Ishikawa (cell line): ENCODE data around the gene FCN1.

Experiments
- CEBPB ChIP-seq: IDR thresholded peaks from 2 replicates; pipeline ENCODE4 v1.6.1; 2012
- CREB1 ChIP-seq: IDR thresholded peaks from 2 replicates; pipeline ENCODE4 v1.6.1; 2012; ENCODE audit warnings: low read depth
- EGR1 ChIP-seq: IDR thresholded peaks from 2 replicates; pipeline ENCODE4 v1.6.1; 2012
- EP300 ChIP-seq: IDR thresholded peaks from 2 replicates; pipeline ENCODE4 v1.6.1; 2012; ENCODE audit warnings: borderline replicate concordance
- FOXM1 ChIP-seq: IDR thresholded peaks from 2 replicates; pipeline ENCODE4 v1.6.1; 2012; ENCODE audit warnings: low read depth, borderline replicate concordance
- NFIC ChIP-seq: IDR thresholded peaks from 2 replicates; pipeline ENCODE4 v1.6.1; 2012
- RAD21 ChIP-seq: IDR thresholded peaks from 2 replicates; pipeline ENCODE4 v1.6.1; 2012; ENCODE audit warnings: low read depth
- TAF1 ChIP-seq: IDR thresholded peaks from 2 replicates; pipeline ENCODE4 v1.6.1; 2012; ENCODE audit warnings: low read depth, mild to moderate bottlenecking
- TCF12 ChIP-seq: IDR thresholded peaks from 2 replicates; pipeline ENCODE4 v1.6.1; 2012; ENCODE audit warnings: low read depth
- TEAD4 ChIP-seq: IDR thresholded peaks from 2 replicates; pipeline ENCODE4 v1.6.1; 2012
- YY1 ChIP-seq: IDR thresholded peaks from 2 replicates; pipeline ENCODE4 v1.6.1; 2012; ENCODE audit warnings: low read depth
- ZBTB7A ChIP-seq: IDR thresholded peaks from 2 replicates; pipeline ENCODE4 v1.6.1; 2012; ENCODE audit warnings: low read depth
- TF ChIP-seq, protein P1 (sequence below): IDR thresholded peaks from 2 replicates; pipeline ENCODE4 v1.6.1; 2012
- TF ChIP-seq, protein P2 (sequence below): IDR thresholded peaks from 2 replicates; pipeline ENCODE4 v1.6.1; 2012
- TF ChIP-seq, protein P3 (sequence below): IDR thresholded peaks from 2 replicates; pipeline ENCODE4 v1.6.1; 2012; ENCODE audit warnings: low read depth, mild to moderate bottlenecking

Gene FCN1

DNA sequence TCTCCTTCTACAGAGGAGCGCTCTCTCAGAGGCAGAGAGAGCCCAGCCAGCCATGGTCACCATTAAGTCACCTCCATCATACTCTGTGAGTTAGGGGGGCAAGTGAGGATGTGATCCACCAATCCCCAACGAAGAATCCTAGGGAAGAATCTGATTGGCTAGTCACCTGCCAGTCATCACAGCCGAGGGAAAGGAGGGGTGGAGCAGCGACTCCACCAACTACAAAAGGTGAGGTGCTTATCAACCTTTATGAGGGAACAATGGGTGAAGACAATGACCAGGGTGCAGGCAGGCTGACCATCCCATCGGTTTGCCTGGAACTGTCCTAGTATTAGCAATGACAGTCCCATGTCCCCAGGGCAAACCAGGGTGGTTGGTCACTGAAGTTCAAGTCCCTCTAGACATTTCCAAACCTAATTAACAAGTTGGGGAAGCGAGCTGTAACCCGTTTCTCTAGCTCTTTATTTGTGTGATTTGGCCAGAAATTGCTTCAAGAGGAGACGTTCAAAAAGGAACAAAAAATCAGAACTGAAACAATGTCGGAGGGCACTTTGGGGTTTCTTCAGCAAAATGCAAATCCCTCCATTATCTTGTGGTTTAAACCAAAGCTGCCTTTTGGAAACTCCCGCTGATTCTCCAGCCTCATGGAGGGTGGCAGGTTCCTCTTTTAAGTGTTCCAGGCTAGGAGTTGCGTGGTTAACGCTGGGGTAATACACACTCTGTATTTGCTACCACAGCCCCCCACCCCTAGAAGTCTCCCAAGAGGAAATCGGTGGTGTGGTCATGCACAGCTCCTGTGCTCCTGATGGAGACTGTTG, 18.8 kb upstream of the FCN1 start:
- TF ChIP-seq, protein P1, sequence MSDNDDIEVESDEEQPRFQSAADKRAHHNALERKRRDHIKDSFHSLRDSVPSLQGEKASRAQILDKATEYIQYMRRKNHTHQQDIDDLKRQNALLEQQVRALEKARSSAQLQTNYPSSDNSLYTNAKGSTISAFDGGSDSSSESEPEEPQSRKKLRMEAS: no peak
- TF ChIP-seq ZBTB7A: no peak
- TF ChIP-seq, protein P2, sequence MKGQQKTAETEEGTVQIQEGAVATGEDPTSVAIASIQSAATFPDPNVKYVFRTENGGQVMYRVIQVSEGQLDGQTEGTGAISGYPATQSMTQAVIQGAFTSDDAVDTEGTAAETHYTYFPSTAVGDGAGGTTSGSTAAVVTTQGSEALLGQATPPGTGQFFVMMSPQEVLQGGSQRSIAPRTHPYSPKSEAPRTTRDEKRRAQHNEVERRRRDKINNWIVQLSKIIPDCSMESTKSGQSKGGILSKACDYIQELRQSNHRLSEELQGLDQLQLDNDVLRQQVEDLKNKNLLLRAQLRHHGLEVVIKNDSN: no peak
- TF ChIP-seq CREB1: no peak
- TF ChIP-seq CEBPB: no peak

DNA sequence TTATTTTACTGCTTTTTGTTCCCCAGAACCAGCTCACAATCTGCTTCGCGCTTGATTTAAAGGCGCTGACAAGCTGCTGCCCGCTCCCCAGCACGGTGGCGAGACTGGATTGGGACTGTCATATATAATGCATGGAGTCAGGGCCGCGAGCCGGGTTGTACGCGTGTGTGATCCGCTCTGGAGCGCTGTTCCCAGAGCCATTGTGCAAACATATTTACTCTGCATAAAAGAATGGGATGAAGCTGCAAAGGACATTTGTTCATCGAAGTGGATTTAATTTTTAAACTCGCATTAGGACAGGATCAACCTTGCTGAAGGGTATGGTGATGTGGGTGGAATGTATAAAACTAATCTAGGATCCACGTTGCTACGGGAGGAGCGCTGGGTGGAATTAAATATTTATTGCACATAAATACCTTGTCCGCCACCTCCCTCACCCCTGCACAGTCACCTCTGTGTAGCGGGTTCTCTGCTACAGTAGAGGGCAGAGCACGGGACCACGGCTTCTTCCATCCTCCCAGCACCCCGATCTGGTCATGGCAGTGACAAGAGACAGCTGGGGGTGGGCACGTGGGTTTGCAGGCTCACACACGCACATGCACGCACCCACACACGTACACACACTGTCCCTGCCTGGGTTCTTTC, 18.1 kb upstream of the FCN1 start:
- TF ChIP-seq TCF12 (no peak), NFIC (no peak), EP300 (no peak), TEAD4 (no peak), ZBTB7A (no peak), CREB1 (no peak), EGR1 (no peak), RAD21 (no peak), FOXM1 (no peak), CEBPB (no peak), YY1 (no peak), TAF1 (no peak)
- TF ChIP-seq, protein P2: no peak
- TF ChIP-seq, protein P3, sequence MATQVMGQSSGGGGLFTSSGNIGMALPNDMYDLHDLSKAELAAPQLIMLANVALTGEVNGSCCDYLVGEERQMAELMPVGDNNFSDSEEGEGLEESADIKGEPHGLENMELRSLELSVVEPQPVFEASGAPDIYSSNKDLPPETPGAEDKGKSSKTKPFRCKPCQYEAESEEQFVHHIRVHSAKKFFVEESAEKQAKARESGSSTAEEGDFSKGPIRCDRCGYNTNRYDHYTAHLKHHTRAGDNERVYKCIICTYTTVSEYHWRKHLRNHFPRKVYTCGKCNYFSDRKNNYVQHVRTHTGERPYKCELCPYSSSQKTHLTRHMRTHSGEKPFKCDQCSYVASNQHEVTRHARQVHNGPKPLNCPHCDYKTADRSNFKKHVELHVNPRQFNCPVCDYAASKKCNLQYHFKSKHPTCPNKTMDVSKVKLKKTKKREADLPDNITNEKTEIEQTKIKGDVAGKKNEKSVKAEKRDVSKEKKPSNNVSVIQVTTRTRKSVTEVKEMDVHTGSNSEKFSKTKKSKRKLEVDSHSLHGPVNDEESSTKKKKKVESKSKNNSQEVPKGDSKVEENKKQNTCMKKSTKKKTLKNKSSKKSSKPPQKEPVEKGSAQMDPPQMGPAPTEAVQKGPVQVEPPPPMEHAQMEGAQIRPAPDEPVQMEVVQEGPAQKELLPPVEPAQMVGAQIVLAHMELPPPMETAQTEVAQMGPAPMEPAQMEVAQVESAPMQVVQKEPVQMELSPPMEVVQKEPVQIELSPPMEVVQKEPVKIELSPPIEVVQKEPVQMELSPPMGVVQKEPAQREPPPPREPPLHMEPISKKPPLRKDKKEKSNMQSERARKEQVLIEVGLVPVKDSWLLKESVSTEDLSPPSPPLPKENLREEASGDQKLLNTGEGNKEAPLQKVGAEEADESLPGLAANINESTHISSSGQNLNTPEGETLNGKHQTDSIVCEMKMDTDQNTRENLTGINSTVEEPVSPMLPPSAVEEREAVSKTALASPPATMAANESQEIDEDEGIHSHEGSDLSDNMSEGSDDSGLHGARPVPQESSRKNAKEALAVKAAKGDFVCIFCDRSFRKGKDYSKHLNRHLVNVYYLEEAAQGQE: no peak
- TF ChIP-seq, protein P1: no peak

DNA sequence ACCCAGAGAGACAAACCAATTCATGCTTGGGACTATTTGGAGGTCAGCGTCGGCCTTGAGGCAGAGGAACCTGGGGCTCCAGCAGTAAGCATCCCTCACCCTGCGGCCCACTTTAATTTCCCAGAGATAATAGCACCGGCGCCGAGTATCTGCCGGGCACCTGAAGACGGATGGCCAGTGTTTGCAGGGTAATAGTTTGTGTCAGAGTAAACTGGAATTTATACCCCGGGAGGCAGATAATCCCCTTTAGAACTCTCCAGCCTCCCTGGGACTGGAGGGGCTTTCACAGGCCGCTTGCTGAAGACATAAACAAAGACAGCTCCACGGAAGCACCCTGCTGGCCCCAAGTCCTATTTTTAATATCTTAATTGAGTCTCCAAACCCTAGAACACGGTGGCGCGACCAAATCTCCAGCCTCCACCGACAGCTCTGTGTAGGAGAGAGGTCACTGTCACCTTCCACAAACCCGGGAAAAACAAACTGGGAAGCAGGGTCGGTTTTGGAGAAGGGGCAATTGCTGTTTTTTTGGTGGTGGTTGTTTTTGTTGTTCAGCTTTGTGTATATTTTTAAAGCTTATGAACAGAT, 17.4 kb upstream of the FCN1 start:
- TF ChIP-seq, protein P1: no peak
- no peak for TF ChIP-seq TEAD4
- no peak for TF ChIP-seq ZBTB7A
- TF ChIP-seq TCF12: no peak
- no peak for TF ChIP-seq EP300

DNA sequence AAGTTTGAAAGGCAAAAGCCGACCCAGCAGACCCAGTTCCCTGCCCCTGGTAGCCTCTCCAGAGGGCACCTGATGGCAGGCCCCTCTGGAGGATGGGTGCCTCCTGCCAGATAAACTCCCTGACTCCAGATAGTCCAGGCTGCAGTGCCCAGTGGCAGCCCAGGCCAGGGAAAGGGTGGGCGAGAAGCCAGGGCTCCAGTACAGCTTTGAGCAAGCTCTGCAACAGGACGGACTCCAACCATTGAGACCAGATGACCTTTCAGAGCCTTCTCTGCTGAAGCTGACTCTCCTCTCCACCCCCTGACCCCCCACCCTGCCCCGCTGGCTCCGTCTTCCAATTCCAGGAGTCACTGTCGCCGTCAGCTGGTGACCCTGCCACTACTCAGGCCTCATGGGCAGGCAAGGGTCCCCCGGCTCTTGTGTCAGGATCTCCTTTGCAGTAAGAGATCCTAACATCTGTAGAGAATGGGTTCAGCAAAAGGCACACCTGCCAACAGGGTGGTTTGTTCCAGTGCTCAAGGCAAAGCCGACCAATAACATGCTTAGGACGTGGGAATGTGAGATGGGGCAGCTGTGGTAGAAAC, 15.5 kb upstream of the FCN1 start:
- TF ChIP-seq RAD21 (no peak), NFIC (no peak), EGR1 (no peak), CREB1 (no peak), TCF12 (no peak), TAF1 (no peak), YY1 (no peak), FOXM1 (no peak), CEBPB (no peak)
- TF ChIP-seq, protein P1: no peak

DNA sequence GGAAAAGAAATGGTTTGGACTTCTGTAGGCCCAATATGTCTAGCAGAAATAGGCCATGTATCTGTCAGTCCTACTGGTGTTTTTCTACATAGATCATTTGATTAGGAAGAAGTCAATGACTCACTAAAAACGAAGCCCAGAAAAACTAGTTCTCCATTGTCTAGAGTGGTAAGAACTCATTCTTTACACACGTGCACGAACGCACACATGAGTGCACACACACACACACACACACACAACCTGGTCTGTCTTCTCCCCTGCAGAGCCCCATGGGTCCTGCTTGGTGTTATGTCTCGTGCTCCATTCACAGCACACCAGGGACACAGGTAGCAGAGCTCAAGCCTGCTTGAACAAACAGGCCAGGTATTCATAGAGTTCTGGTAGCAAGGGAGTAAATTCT, 14.9 kb upstream of the FCN1 start:
- TF ChIP-seq RAD21 (no peak), EP300 (no peak), NFIC (no peak), CREB1 (no peak), CEBPB (no peak), TEAD4 (no peak), ZBTB7A (no peak), FOXM1 (no peak), TAF1 (no peak), TCF12 (no peak), EGR1 (no peak), YY1 (no peak)
- TF ChIP-seq, protein P2: no peak
- TF ChIP-seq, protein P3: no peak
- TF ChIP-seq, protein P1: no peak
